Fibroblast of lung (primary cell): ENCODE data around the gene THOC5.

Experiments
- CTCF ChIP-seq, 2 donors: IDR thresholded peaks in 1 of 2; conservative IDR thresholded peaks in 1 of 2; 1 replicate in 1 of 2; 2 replicates in 1 of 2; pipeline ENCODE4 v1.5.1; 2011 to 2012; ENCODE audit warnings: low read length in 2 of 2, control low read depth in 1 of 2, inconsistent platforms in 1 of 2, low read depth in 1 of 2, mild to moderate bottlenecking in 1 of 2
- EZH2 ChIP-seq: IDR thresholded peaks from 2 replicates; pipeline ENCODE4 v1.5.1; 2012; ENCODE audit warnings: low read length, control low read depth, mild to moderate bottlenecking; ENCODE audit errors: missing control alignments

- TF ChIP-seq CTCF (conservative IDR thresholded peaks at IDR 0.05 in 1 of 2, IDR thresholded peaks at IDR 0.05 in 1 of 2; ENCODE audit: low read depth in 1 of 2, low read length in 2 of 2) (no peak), EZH2 (no peak)
Measured at GRCh38 chr22:29480262-29480511, 73.4 kb downstream of the THOC5 start.
